ENCODE measurements around the gene DGKB.
"Not testable (repeated sequence)": the region's sequence is repeated elsewhere in the genome, so short reads cannot be mapped to it uniquely, and the experiment has no call there.

DGKB gene

DNA sequence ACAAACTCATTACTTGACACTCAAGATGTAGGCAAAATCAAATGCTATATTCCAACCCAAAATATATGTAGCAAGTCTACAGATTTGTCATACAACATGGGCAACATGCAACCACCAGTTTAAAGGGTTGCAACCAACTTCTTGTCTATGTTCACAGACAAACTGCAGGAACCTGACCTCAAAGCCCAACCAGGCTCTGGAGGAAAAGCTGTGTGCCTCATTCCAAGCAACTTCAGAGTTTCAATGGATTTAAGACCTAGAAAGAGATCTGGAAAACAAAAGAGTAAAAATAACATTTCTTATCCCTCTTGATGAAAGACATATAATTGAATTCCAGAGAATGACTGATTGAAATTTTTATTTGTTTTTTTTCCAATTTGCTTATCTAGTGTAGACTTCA, 612.6 kb downstream of the DGKB start:
- no peak for DNase-seq (ENCODE audit: low read depth)

DNA sequence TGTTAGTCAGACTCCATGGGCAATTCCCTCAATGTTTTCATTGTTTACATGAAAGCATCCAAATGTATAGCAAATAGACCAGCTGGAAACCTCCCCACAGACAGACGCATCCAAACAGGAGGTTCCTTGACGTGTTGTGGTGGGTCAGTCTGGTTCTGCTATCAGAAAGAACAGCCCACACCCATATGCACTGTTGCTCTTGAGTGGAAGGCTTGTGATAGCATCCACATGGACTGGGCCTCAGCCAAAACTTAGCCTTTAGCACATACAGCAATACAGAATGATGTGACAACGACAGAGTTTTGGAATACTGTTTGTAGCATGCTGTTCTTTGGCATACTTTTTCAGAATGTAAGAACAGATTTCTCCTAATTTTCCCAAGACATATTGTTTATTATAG, 613.9 kb downstream of the DGKB start:
- DNase-seq (ENCODE audit: low read depth) = no peak

DNA sequence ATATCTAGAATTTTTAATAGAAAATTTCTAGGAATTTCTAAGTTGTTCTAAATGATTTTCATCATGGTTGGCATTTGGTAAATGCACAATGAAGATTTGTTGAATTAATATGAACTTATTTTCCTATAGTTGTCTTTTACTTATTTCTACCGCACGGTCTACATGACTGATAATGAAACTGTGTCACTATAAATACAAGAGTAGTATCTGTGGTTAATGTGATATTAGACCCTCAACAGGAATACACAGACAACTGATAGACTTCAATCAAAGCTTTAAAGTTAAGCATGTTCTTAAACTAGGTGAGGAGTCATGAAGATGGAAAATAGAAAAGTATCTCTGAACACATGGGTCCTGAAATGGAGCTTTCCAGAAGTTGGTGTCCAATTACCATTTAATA, 615.2 kb downstream of the DGKB start:
- DNase-seq (ENCODE audit: low read depth) = no peak

DNA sequence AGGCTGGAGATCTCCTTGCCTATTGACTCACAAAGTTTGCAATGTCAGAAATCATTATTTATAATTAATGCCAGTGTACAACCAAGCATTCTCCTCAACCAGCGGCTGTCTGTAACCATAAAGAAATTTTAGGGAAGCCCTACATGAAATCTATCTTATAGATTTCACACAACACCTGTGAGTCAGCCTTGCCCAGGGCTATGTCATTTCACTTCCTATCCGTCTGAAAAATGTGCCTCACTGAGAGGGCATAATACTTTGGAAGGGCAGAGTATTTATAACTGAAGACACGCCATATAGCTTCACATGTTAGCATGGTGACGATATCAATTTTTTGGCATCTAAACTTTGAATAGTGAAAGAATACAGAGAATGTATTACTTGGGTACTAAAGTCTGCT, 616.5 kb downstream of the DGKB start:
- no peak for DNase-seq (ENCODE audit: low read depth)

DNA sequence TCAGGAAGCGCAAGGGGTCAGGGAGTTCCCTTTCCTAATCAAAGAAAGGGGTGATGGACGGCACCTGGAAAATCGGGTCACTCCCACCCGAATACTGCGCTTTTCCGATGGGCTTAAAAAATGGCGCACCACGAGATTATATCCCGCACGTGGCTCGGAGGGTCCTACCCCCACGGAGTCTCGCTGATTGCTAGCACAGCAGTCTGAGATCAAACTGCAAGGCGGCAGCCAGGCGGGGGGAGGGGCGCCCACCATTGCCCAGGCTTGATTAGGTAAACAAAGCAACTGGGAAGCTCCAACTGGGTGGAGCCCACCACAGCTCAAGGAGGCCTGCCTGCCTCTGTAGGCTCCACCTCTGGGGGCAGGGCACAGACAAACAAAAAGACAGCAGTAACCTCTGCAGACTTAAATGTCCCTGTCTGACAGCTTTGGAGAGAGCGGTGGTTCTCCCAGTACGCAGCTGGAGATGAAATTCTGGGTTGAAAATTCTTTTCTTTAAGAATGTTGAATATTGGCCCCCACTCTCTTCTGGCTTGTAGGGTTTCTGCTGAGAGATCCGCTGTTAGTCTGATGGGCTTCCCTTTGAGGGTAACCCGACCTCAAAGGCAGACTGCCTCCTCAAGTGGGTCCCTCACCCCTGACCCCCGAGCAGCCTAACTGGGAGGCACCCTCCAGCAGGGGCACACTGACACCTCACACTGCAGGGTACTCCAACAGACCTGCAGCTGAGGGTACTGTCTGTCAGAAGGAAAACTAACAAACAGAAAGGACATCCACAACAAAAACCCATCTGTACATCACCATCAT, 623.3 kb downstream of the DGKB start:
- DNase-seq (ENCODE audit: low read depth) = not testable (repeated sequence)

DNA sequence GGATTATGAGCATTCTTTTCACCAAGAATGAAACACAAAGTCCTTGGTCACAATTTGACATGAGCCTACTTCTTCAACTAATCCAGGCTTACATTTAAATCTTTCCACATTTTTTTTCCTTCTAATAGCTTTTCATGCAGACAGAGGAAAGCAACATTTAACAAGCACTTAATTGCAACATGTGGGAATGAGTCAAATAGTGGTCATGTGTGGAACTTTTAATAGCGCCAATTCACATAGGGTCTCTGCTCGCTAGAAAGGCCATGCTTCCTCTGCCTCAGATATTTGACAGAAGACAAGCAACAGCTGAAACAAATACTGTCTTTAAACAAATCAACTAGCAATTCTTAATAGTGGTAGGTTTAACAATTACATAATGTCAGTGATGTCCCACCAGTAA, 627.2 kb downstream of the DGKB start:
- DNase-seq (ENCODE audit: low read depth) = no peak

DNA sequence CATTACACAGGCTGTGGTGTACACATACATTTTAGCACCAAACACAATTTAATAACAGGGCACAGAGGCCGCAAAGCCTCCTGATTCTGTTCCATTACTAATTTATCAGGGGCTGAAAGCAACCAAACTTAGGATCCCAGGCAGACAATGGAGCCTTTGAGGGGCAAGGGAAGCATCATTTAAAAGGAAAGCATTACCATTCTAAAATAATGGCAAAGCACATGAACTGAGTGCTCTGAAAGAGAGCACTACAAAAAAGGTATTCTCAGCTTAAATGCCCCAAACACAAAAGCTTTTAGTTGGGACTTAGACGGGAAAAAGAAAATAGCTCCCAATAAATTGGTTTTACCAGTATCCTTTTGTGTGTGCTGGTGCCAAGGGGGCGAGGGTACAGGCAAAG, 631.1 kb downstream of the DGKB start:
- no peak for DNase-seq (ENCODE audit: low read depth)

DNA sequence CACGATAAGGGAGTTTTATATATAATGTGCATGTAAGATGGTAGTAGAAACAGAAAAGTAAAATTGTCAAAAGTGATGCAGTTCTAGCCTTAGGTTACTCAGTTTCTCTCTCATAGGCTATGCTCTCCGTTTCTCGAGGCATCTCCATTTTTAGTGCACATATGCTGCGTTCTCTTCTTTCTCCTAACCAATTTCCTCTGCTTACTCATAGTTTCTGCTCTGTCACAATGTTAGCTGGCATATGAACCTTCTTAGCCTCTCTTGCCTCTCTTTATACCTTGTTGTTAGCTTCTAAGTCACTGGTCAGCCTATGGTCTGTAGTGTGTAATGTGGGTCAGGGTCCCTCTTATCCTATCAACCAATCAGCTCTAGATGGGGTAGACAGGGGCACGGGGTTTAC, 632.5 kb downstream of the DGKB start:
- no peak for DNase-seq (ENCODE audit: low read depth)

DNA sequence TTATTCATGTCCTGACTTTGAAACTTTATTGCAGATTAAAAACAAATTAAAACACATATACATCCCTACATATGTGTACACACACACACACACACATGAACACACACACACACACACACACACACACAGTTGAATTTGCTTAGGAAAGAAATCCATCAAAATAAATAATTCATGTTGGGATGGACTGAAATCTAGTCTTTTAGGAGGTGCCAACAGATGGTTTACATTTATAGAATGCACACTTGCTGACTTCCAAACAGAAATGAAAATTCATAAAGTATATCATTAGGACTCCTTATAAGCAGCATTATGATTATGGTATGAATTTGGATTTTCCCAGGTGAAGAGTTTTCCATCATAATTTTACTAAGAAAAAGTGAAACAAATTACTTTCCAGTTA, 642.5 kb downstream of the DGKB start:
- no peak for DNase-seq (ENCODE audit: low read depth)

DNA sequence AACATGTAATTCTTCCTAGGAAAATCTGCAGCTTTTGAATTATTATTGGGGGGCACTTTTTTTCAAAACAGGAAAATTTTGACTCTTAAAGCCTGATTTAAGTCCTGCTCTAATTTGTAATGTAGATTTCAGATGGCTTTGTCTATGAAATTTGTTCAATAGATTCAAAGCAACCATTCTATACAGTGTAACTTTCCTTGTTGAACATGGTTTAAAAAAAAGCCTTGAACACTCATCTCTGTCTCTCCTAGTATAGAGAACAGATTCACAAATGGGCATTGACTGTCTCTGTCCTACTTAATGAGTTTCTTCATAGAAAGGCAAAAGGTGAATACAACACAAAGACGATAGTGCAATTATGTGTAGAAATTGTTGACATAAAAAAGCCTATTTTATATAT, 643.7 kb downstream of the DGKB start:
- no peak for DNase-seq (ENCODE audit: low read depth)

DNA sequence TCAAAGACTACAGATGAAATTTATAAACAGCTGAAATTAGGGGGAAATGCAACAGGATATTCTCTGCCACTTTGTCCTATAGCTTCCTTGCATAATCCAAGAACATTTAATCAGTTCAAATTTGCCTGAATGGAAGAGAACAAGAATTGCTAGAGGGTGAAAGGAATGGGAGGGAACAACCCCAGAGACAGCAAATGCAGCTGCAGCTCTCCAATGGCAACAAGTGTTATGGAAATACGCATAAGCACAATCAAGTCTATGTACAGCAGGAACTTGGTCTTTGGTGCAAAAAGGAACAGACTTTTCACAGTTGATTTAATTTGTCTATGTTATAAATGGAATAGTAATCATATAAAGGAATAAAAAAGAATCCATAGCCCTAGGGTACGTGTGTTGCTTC, 644.1 kb downstream of the DGKB start:
- DNase-seq (ENCODE audit: low read depth) = no peak

DNA sequence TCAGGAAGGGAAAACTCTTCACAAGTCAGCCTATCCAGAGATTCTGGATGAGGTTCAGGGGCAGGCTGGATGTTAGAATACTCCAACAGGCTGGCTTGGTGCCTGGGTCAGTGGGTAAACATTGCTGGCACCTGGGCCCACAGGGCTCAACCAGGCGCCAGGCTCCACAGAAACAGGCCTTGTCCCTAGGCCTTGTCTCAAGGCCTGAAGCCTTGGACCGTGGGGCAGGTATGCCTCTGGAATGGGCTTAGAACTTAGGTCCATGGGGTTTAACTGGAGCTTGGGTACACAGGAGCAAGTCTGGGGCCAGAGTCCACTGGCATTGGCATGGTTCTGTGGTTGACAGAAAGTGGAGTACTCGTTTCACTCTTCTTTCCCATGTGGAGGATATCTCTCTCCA, 650.1 kb downstream of the DGKB start:
- DNase-seq (ENCODE audit: low read depth) = no peak

DNA sequence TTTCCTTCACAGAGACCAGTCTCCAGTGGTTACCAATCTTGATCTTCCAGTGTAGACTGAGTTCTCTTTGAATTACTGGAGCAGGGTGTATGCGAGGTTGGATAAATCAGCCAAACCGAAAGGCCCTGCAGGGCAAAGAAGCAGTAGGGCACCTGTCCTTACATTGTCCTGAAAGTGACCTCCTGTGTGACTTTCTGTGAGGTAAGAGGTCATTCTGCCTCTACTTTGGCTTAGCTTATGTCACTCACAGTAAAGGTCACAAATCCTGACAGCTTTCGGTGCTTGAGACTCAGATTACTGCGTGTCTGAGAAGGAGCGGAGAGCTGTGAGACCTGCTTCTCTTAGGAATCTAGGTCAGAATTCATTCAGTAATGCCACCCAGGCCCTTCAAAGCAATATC, 660.4 kb downstream of the DGKB start:
- DNase-seq (ENCODE audit: low read depth) = no peak

DNA sequence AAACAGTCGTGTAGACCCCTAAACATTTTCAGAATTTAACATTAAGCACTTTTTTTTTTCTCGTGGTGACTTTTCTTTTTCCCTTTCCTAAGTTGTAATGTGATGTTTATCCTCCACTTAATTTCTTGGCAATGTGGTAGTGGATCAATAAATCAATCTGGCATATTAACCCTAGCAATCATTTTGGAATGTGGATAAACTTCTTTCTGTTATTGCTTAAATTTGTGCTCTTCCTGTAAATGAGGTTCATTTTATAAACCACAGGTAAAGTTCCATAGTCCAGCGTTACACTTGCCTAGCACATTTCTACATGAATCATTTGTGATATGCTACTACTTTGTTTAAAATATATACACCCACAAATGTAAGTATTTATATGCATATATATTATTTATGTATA, 665.7 kb downstream of the DGKB start:
- no peak for DNase-seq (ENCODE audit: low read depth)

DNA sequence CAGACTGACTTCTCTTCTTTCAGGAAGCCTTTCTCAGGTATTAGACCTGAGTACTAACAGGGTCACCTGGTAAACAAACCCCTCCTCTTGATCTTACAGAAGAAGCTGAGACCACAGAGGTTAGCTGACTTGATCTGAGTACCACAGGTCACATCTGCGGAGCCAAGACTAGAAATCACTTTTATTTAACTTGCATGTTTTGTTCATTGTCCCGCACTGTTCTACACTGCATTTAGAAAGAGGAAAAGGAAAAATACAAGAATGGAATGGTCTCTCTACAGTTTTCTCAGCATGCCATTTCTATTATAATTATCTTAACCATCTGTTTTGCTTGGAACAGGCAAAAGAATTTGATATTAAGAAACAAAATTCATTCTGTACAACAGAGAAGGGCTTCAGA, 667.5 kb downstream of the DGKB start:
- DNase-seq (ENCODE audit: low read depth) = no peak

DNA sequence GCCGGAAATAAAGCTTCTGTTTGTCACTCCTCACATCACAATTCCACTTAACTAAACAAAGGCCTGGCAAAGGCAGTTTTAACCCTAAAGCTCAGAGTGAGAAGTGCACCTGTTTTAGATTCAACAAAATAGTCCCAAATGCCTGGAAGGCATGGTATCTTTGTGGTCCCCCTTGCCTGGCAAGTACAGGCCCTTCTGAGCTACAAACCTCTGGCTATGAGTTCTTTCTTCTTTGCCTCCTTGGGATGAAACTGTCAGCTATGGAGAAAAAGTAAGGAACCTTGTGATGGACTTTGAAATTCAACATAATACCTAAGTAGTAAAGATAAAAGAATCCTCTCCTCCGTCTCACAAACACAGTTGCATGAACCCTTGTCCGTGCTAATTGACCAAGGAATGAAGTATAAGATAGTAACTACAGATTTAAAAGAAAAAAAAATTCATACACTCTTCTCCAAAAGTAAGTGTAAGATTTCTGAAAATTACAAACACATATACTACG, 668.6 kb downstream of the DGKB start:
- no peak for DNase-seq (ENCODE audit: low read depth)

DNA sequence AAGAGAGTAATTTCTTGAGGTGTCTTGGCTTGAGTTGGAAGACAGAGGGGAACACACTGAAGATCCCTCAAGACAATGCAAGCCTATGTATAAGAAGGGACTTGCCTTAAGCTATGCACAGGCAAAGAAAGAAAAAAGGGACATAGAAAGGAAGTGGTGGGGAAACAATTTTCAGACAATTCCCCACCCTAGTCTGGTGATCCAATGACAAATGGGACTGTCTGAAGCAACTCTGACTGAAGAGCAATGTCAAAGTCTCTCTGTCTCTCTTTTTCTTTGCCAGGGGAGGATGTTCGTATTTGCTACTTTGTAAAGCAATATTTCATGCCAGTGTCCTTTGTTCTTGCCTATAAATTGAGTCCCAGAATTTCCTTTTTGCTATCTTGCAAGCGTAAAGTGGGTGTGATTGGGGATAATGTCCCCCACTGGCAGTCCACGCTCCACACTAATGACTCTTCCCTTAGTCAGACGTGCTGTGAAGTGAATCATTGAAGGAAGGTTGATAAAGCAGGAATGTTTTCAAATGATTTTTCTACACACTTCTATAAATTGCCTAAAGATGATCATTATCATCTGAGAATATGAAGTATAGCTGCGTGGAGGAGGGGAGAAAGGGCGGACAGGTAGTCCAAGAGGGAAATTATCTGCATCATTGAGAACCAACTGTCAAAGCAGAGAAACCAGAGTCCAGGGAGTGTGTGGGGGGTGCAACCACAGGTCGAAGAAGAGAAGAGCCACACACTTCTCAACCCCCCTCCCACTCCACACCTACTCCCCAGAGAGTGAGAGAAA, 669.3 kb downstream of the DGKB start:
- no peak for DNase-seq (ENCODE audit: low read depth)

DNA sequence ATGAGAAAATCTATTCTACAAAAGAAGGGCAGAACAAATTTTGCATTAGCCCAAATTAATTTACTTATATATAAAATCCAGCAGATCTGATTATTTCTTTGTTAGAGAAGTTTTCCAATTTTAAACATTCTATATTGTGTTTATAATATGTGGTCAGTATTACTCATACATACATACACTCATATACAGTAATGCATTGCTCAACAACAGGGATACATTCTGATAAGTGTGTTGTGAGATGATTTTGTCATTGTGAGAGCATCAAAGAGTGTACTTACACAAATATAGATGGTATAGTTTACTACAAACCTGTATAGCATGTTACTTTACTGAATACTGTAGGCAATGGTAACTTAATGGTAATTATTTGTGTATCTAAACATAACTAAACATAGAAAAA, 673.5 kb downstream of the DGKB start:
- DNase-seq (ENCODE audit: low read depth) = no peak

DNA sequence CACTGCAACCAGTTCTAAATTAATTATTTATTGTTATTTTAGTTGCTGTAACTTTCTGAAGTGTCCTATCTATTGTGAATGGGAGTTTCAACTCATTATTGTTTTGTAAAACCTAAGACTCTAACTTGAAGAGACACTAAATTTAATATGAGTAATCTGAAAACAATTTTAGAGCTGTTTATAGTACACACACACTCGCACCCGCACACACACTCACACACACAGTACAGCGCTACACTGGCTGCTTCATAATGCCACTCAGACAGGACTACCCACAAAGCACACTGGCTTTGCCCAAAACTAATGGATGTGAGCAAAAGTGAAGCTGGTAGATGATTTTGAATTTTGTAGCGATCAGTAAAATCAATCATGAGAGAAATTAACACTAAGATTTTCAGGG, 674.2 kb downstream of the DGKB start:
- DNase-seq (ENCODE audit: low read depth) = no peak

DNA sequence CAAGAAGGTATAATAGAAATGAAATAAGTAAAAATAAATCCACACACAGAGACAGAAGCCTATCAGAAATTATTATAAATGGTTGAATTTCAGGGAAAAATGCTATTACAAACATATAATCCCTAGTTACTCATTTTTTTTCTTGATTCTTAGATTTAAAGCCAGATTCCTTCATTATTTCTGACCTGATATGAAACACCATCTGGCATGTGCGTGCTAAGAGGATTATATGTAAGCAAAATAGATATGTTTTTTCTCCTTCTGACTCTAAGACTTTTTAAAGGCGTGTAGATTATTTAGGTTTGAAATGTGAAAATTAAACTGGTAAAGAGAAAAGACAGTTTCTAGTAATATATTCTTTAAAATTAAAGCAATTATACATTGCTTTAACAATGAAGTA, 676.4 kb downstream of the DGKB start:
- no peak for DNase-seq (ENCODE audit: low read depth)

DNA sequence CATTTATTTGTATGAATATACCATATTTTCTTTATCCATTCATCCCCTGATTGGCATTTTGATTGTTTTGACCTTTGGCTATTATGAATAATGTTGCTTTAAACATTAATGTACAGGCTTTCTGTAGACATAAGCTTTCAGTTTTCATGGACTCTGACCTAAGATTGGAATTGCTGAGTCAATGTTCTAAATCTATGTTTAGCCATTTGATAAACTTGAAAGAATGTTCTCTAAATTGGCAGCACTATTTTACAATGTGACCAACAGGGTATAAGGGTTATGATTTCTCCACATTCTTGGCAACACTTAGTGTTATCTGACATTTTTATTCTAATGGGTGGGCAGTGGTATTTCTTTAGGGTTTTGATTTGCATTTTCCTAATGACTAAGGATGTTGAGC, 683.4 kb downstream of the DGKB start:
- no peak for DNase-seq (ENCODE audit: low read depth)

DNA sequence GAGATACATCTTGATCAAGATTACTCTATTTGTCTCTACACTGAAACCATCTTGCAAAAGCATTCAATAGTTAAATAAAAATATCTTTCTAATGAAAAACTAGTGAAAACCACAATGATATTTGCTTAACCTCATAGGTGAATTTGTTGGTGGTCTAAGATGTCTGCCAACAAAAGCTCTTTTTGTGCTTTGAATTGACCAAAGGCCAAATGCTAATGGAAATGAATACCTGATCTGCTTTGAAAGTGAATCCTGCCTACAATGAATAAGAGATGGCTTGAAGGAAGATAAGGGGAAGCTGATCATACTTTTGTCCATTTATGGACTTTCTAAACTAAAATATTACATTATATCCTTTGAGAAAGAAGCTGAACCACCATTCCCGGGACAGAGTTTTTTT, 684.2 kb downstream of the DGKB start:
- DNase-seq (ENCODE audit: low read depth) = no peak

DNA sequence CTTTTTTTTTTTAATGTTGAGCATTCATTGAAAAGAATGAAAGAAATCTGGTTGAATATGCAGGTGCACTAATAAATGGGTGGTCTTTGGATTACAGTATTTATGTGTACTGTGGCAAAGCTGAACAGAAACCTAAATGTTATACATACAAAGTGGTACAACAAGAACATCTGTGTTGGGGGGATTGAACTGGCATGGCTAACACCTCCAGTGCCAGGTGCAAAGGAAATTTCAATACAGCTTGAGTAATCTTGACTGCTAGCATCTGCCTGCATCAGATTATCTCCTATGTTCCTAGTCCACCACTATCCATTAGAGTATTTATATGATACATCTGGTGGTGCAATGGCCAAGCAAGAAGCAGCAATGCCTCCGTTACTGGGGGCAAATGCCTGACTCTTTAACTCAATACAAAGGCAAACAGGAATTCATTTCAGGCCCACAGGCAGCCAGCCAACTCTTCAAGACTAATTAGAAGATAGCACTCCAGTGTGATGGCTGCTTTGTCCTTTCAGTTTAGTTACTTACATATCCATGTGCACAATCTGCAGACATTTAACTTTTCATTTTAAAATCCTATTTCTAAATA, 692.6 kb downstream of the DGKB start:
- DNase-seq (ENCODE audit: low read depth) = no peak
